SK-N-SH (cell line): ENCODE results near the gene LSM7.

Source experiments
- CTCF ChIP-seq: fragments of 200-600 bp; sonication (generic); IDR thresholded peaks from 2 replicates; pipeline ENCODE4 v1.6.1; 2017; ENCODE audit warnings: antibody characterized with exemption, mild to moderate bottlenecking, moderate library complexity
- FOSL2 ChIP-seq: IDR thresholded peaks from 2 replicates; pipeline ENCODE4 v1.4.0; 2012; ENCODE audit warnings: low read depth, mild to moderate bottlenecking, moderate library complexity, borderline replicate concordance
- GABPA ChIP-seq: IDR thresholded peaks from 2 replicates; pipeline ENCODE4 v1.4.0; 2012; ENCODE audit warnings: low read depth, mild to moderate bottlenecking
- MAX ChIP-seq: IDR thresholded peaks from 2 replicates; pipeline ENCODE4 v1.4.0; 2012; ENCODE audit warnings: low read depth
- PBX3 ChIP-seq: IDR thresholded peaks from 2 replicates; pipeline ENCODE4; 2012
- POLR2AphosphoS5 ChIP-seq: IDR thresholded peaks from 2 replicates; pipeline ENCODE4 v1.6.1; 2012; ENCODE audit warnings: low read depth, low read length
- REST ChIP-seq: IDR thresholded peaks from 2 replicates; pipeline ENCODE4 v1.6.1; 2012; ENCODE audit warnings: mild to moderate bottlenecking, low read depth, low read length, moderate library complexity
- RXRA ChIP-seq: IDR thresholded peaks from 2 replicates; pipeline ENCODE4 v1.4.0; 2012; ENCODE audit warnings: low read depth, mild to moderate bottlenecking, borderline replicate concordance
- TEAD4 ChIP-seq: IDR thresholded peaks from 2 replicates; pipeline ENCODE4 v1.4.0; 2012; ENCODE audit warnings: mild to moderate bottlenecking, borderline replicate concordance; ENCODE audit not compliant: insufficient read depth
- USF2 ChIP-seq: fragments of 150-350 bp; IDR thresholded peaks from 2 replicates; pipeline ENCODE4 v1.6.1; 2017; ENCODE audit warnings: antibody characterized with exemption, low read length, low read depth, borderline replicate concordance

- TF ChIP-seq CTCF (no peak), REST (no peak), RXRA (no peak), MAX (no peak), POLR2AphosphoS5 (no peak), TEAD4 (no peak), FOSL2 (no peak), PBX3 (no peak), GABPA (no peak), USF2 (no peak)
Observed at GRCh38 chr19:2330632-2331284, 2.4 kb upstream of the LSM7 start.
